Prostate gland (tissue), 2 donors: ENCODE results near the gene NOC4L.

ENCODE experiments used
- POLR2A ChIP-seq: fragments of 450-650 bp; IDR thresholded peaks from one replicate; pipeline ENCODE4 v1.6.1; 2016; ENCODE audit warnings: antibody characterized with exemption, mild to moderate bottlenecking
- POLR2AphosphoS5 ChIP-seq: sonication (generic); formaldehyde crosslinking; IDR thresholded peaks from one replicate; pipeline ENCODE4 v1.6.1; 2017; ENCODE audit warnings: antibody characterized with exemption
- TF ChIP-seq, protein P1 (sequence below), 4 experiments: fragments of 200-600 bp in 2 of 4; fragments of 450-650 bp in 2 of 4; sonication (generic) in 2 of 4; IDR thresholded peaks; 1 replicate in 3 of 4; 2 replicates in 1 of 4; pipeline ENCODE4 v1.5.1; 2016 to 2019; ENCODE audit warnings: antibody characterized with exemption in 4 of 4, mild to moderate bottlenecking in 2 of 4, moderate library complexity in 2 of 4

DNA sequence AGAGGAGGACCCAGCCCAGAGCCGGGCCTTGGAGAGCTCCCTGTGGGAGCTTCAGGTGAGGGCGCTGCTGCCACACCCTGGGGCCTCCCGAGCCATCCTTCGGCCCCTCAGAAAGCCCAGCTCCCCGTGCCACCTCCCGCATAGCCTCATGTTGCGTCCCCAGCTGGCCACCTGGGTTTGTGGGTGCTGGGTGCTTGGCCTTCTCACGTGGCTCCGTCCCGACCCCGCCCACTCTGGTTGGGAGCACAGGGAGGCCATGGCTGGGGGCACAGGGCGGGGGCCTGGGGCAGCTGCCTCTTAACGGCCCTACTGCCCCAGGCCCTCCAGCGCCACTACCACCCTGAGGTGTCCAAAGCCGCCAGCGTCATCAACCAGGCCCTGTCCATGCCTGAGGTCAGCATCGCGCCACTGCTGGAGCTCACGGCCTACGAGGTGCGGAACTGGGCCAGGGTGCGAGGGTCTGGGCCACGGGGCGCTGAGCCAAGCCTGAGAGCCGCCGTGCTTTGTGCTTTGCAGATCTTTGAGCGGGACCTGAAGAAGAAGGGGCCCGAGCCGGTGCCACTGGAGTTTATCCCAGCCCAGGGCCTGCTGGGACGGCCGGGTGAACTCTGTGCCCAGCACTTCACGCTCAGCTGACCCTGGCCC lies 7.6 kb downstream of the NOC4L start:
- TF ChIP-seq, protein P1, sequence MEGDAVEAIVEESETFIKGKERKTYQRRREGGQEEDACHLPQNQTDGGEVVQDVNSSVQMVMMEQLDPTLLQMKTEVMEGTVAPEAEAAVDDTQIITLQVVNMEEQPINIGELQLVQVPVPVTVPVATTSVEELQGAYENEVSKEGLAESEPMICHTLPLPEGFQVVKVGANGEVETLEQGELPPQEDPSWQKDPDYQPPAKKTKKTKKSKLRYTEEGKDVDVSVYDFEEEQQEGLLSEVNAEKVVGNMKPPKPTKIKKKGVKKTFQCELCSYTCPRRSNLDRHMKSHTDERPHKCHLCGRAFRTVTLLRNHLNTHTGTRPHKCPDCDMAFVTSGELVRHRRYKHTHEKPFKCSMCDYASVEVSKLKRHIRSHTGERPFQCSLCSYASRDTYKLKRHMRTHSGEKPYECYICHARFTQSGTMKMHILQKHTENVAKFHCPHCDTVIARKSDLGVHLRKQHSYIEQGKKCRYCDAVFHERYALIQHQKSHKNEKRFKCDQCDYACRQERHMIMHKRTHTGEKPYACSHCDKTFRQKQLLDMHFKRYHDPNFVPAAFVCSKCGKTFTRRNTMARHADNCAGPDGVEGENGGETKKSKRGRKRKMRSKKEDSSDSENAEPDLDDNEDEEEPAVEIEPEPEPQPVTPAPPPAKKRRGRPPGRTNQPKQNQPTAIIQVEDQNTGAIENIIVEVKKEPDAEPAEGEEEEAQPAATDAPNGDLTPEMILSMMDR (IDR thresholded peaks at IDR 0.05), result no peak
- TF ChIP-seq POLR2A, result no peak
- TF ChIP-seq POLR2AphosphoS5, result no peak
